Common myeloid progenitor, CD34-positive (primary cell): ENCODE data around the gene ZMYND8.

Experiments
- CTCF ChIA-PET: fragments of 350-600 bp; sonication (Branson Sonifier 250); formaldehyde crosslinking; loops from one replicate; lab custom pipeline; 2021; ENCODE audit warnings: antibody characterized with exemption; lab: Charles Lee
- POLR2A ChIA-PET: fragments of 350-600 bp; sonication (Branson Sonifier 250); formaldehyde crosslinking; loops from one replicate; lab custom pipeline; 2021; ENCODE audit warnings: antibody characterized with exemption; lab: Charles Lee
- DNase-seq, 3 donors: peaks; one replicate each; pipeline versions ENCODE4 v3.0.0 to v3.0.0-alpha.2; 2013
- H3K27ac ChIP-seq, 2 experiments: 1 replicate in 1 of 2; 2 replicates in 1 of 2; pipeline ENCODE4 v1.7.0; 2013; ENCODE audit warnings: inconsistent platforms in 2 of 2, low read length in 2 of 2, mild to moderate bottlenecking in 2 of 2, low read depth in 1 of 2, moderate library complexity in 1 of 2; ENCODE audit not compliant: severe bottlenecking in 2 of 2, insufficient read depth in 1 of 2, poor library complexity in 1 of 2
- H3K27me3 ChIP-seq, 5 experiments: replicated peaks in 2 of 5; 1 replicate in 3 of 5; 2 replicates in 2 of 5; pipeline versions ENCODE4 v1.6.1 to v1.7.0; 2013; ENCODE audit warnings: low read length in 4 of 5, mild to moderate bottlenecking in 2 of 5, moderate library complexity in 2 of 5, inconsistent platforms in 1 of 5; ENCODE audit not compliant: insufficient read depth in 5 of 5, control insufficient read depth in 4 of 5
- H3K36me3 ChIP-seq, 4 experiments: 1 replicate in 2 of 4; 2 replicates in 2 of 4; pipeline versions ENCODE4 v1.6.1 to v1.7.0; 2013; ENCODE audit warnings: low read length in 3 of 4, control low read depth in 1 of 4, mild to moderate bottlenecking in 1 of 4; ENCODE audit not compliant: control insufficient read depth in 4 of 4, insufficient read depth in 4 of 4
- H3K4me1 ChIP-seq, 4 experiments: 1 replicate in 3 of 4; 2 replicates in 1 of 4; pipeline versions ENCODE4 v1.6.1 to v1.7.1; 2013; ENCODE audit warnings: low read length in 3 of 4, mild to moderate bottlenecking in 3 of 4, control low read depth in 1 of 4, inconsistent platforms in 1 of 4, moderate library complexity in 1 of 4; ENCODE audit not compliant: control insufficient read depth in 4 of 4, insufficient read depth in 4 of 4; ENCODE audit errors: control extremely low read depth in 1 of 4
- H3K4me3 ChIP-seq, 7 experiments: 1 replicate in 4 of 7; 2 replicates in 3 of 7; pipeline versions ENCODE4 v1.5.1 to v1.7.0; 2013; ENCODE audit warnings: mild to moderate bottlenecking in 7 of 7, low read length in 6 of 7, moderate library complexity in 6 of 7, inconsistent platforms in 2 of 7, low read depth in 2 of 7, control low read depth in 1 of 7; ENCODE audit not compliant: insufficient read depth in 4 of 7, control insufficient read depth in 1 of 7; ENCODE audit errors: extremely low read depth in 1 of 7
- H3K9me3 ChIP-seq, 5 experiments: 1 replicate in 4 of 5; 2 replicates in 1 of 5; pipeline versions ENCODE4 v1.6.1 to v1.7.1; 2013; ENCODE audit warnings: low read length in 4 of 5, mild to moderate bottlenecking in 2 of 5, inconsistent platforms in 1 of 5, low read depth in 1 of 5, moderate library complexity in 1 of 5; ENCODE audit not compliant: control insufficient read depth in 4 of 5, insufficient read depth in 2 of 5; ENCODE audit errors: control extremely low read depth in 1 of 5
- WGBS: methylation state at CpG from one replicate; pipeline ENCODE4 v1.1.5; 2013; ENCODE audit not compliant: insufficient coverage; 5-methylcytosine and 5-hydroxymethylcytosine counted together

The ZMYND8 gene

DNA sequence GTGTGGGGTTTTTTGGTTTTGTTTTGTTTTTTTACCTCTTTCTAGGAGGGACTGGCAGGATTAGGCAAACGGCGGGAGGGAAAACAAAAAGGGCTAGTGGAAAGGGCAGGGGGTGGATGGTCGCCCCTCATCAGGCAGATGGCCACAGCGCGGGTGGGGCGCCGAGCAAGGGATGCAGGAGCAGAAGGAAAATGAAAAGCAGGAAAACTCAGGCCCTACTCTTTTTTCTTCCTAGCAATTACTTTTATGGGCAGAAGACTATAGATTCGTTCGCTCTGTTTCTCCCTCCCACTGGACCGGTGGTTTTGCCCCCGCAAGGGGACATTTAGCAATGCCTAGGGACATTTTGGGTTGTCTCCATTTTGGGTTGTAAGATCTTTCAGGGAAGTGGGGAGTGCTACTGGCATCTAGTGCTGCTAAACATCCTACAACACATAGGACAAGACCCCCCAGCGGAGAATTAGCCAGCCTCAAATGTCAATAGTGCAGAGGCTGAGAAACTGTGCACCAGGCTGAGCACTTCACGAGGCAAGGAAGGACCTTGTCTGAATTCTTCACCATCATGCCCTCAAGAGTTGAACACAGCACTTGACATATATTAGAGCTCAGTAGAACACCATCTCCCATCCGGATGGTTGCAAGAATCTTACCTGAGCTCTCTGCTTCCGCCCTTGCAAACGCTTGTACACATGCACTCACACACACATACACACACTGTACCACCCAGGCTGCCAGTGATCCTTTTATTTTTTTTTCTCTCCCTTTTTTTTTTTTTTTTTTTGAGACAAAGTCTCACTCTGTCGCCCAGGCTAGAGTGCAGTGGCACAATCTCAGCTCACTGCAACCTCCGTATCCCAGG is 4.8 kb upstream of the ZMYND8 start:
- H3K4me1 ChIP-seq: peaks cover 24 to 81% (median 75%) of the 10 kb centered on the region in 4 experiments
- H3K27me3 ChIP-seq: no peaks in the 10 kb centered on the region
- peak overlapping the region in 5 of 7 experiments; percentile 19 to 65 (median 48) for H3K4me3 ChIP-seq
- WGBS: 33% methylated on average over 4 of the region's 18 CpGs
- ChIA-PET POLR2A (interaction anchor here (1.1 to 1.3 kb wide), 4 partner anchors 9 to 41 kb away, joined by 3 to 6 read pairs (median 4); no protein-coding TSS in a partner anchor), CTCF (interaction anchor here (0.6 to 8.1 kb wide), 14 partner anchors 8 to 88 kb away, joined by 3 to 76 read pairs (median 4); no protein-coding TSS in a partner anchor)
- DNase-seq: peak in 2 of 3 donors; percentile 55 to 72
- peak overlapping the region; percentile 92 to 97 for H3K27ac ChIP-seq
- H3K9me3 ChIP-seq: no peaks in the 10 kb centered on the region
- no peaks in the 10 kb centered on the region for H3K36me3 ChIP-seq

DNA sequence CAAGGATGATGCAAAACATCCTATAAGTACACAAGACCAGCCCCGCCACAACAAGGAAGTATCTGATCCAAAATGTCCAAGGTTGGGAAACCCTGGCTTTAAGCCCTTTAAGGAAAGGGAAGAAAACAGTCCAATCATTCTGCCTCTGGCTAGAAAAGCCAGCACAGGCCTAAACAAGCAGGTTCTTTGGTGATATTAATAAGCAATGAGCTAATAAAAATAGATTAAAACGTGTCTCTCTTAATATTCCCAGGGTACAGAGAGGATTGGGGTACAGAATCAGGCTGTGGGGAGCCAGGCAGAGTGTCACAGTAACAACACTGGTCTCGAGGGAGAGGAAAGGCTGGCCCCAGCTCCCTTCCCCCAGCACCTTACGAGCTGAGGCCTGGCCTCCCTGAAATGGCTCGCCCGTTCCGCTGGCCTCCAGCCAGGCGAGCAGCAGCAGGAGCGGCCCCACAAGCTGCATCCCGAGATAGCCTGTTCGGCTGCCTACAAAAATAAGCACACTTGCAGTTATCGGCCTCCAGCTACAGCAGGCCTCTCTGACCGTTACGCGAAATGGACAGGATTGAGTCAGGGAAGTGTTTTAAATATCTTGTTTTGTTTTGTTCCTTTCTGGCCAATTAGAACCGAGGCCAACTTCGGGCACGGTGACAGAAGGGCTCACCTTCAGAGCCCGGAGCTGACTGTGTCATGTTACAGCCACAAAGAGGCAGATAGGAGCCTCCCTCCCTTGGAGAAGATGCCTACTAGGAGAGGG is 4.0 kb upstream of the ZMYND8 start:
- H3K27ac ChIP-seq: peak overlapping the region; percentile 92 to 97
- POLR2A ChIA-PET: interaction anchor here (1.1 to 1.7 kb wide), 4 partner anchors 8 to 40 kb away, joined by 3 to 6 read pairs (median 4); no protein-coding TSS in a partner anchor

DNA sequence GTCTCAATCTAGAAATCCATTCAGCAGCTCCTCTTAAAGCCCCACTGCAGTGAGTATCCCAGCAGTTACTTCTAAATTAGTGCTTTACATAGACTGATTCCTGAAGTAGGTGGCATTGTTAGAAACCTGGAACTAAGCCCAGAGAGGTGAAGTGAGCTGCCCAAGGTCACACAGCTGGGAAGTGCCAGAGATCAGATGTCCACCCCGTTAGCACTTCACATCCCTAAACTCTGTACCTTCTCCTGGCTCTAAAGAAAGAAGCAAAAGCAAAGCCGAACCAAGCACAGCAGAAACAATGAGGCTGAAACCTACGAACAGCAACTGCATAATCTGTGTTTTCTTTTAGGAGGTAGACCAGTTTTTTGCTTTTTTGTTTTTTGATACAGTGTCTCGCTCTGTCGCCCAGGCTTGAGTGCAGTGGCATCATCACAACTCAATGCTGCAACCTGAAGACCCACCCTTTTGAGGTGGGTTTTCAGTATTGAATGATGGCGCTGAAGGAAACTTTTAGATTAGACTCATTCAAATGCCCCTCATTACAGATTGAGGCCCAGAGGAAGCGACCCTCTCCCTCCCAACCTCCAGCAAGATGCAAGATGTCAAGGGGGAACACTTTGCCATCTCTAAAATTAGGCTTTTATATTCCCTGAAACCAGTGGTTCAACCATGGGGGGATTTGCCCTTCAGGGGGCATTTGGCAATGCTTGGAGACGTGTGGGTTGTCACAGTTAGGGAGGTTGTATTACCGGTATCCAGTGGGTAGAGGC is 3.2 kb upstream of the ZMYND8 start:
- no peak for DNase-seq
- 74% methylated on average over 7 of the region's 9 CpGs for WGBS
- no peaks in the 10 kb centered on the region for H3K27me3 ChIP-seq
- peak overlapping the region; percentile 92 to 97 for H3K27ac ChIP-seq
- ChIA-PET POLR2A (interaction anchor here (1.0 to 1.9 kb wide), 6 partner anchors 8 to 55 kb away, joined by 3 to 6 read pairs (median 4); no protein-coding TSS in a partner anchor), CTCF (interaction anchor here (0.8 to 8.1 kb wide), 9 partner anchors 10 to 86 kb away, joined by 3 to 76 read pairs (median 5); no protein-coding TSS in a partner anchor)
- H3K4me3 ChIP-seq: peak overlapping the region in 4 of 7 experiments; percentile 1 to 34 (median 9)
- no peaks in the 10 kb centered on the region for H3K9me3 ChIP-seq
- H3K4me1 ChIP-seq: peaks cover 31 to 89% (median 82%) of the 10 kb centered on the region in 4 experiments
- no peaks in the 10 kb centered on the region for H3K36me3 ChIP-seq

More for the DNA sequence above, 4.0 kb upstream of the ZMYND8 start:
- 0% methylated on average over 12 of the region's 19 CpGs for WGBS
- CTCF ChIA-PET: interaction anchor here (0.8 to 8.1 kb wide), 9 partner anchors 7 to 87 kb away, joined by 3 to 76 read pairs (median 5); no protein-coding TSS in a partner anchor
- H3K36me3 ChIP-seq: no peaks in the 10 kb centered on the region
- peak; percentile 96 to 100 (median 98) for DNase-seq
- peak overlapping the region in 5 of 7 experiments; percentile 19 to 65 (median 48) for H3K4me3 ChIP-seq
- H3K4me1 ChIP-seq: peaks cover 25 to 89% (median 82%) of the 10 kb centered on the region in 4 experiments
- no peaks in the 10 kb centered on the region for H3K9me3 ChIP-seq
- no peaks in the 10 kb centered on the region for H3K27me3 ChIP-seq

DNA sequence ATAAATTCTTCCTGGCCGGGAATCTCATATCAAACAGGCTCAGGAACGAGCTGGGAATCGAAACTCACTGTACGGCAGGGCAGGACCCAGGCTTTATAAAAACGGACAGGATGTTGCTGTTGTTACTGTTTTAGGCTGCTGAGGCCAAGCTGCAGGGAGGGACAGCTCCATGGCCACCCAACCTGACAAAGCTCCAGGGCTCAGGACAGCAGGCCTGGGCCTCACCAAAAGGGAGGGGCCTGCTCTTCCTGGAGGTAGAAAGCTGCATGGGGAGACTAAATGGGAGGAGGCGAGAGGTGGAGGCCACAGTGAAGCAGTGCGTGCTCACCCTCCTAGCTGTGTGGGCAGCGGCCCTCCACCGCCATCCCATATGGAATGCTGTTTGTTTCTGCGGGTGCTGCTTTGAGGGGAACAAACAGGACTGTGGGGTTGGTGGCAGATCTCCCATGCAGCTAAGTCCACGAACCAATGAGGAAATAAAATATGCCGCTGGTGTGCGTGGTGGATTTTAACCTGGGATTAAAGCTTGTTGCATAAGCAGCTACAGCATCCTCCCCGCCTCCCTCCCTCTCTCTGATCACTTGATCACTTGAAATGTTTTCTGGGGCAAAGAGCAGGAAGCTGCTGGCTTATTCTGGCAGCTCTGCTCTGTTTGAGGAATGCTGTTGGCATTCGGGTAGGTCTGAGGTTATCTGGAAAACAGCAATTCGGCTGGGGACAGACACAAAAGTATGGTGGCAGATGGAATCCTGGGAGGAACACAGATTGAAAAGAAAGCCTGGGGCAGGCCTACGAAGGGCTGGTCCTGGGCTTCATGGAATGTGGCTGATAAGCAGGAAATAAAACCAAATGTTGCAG is 2.4 kb upstream of the ZMYND8 start:
- Histone ChIP-seq H3K9me3 (no peaks in the 10 kb centered on the region), H3K4me1 (peaks cover 39 to 94% (median 91%) of the 10 kb centered on the region in 4 experiments), H3K27me3 (no peaks in the 10 kb centered on the region), H3K4me3 (peak overlapping the region in 3 of 7 experiments; percentile 28 to 56 (median 34)), H3K27ac (peak overlapping the region; percentile 92 to 97), H3K36me3 (no peaks in the 10 kb centered on the region)
- peak in 2 of 3 donors; percentile 60 to 65 for DNase-seq
- POLR2A ChIA-PET: interaction anchor here (0.6 to 1.9 kb wide), 4 partner anchors 10 to 55 kb away, joined by 3 to 6 read pairs (median 3); no protein-coding TSS in a partner anchor
- CTCF ChIA-PET: interaction anchor here (1.0 to 8.1 kb wide), 7 partner anchors 10 to 86 kb away, joined by 3 to 76 read pairs (median 8); no protein-coding TSS in a partner anchor
- WGBS: 22% methylated on average over 9 of the region's 17 CpGs

DNA sequence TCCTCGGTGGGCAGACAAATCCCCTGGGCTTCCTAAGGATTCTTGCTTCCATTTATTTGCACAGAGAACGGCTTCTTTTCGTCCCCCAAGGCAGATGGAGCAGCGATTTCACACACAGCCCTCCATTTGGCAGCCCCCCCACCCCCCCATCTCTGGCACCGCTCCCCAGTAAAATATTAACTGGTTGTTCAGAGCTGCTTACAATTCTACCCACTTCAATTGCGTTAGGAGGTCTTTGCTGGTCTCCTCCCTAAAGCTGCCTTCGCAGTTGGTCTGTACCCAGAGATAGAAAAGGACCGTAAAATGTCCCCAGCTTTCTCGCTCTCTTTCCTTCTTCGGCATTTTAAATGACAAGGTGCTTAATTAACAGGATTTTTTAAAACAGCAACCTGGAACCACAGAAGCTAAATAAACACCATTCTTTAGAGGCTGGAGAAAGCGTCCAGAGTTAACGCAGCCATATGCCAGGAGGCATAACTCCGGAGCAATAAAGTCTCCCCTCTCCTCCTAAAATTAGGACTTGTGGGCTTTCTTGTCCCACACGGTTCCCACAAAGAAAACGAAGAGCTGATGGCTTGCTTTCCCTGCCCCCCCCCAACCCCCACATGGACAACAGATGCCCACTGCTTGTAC is 1.7 kb upstream of the ZMYND8 start:
- Histone ChIP-seq H3K4me3 (peak overlapping the region in 4 of 7 experiments; percentile 11 to 75 (median 57)), H3K4me1 (peaks cover 47 to 100% (median 96%) of the 10 kb centered on the region in 4 experiments), H3K27me3 (no peaks in the 10 kb centered on the region), H3K27ac (peak overlapping the region; percentile 92 to 97), H3K36me3 (peaks cover 0 to under 1% (median 0%) of the 10 kb centered on the region in 4 experiments), H3K9me3 (no peaks in the 10 kb centered on the region)
- 63% methylated on average over 10 of the region's 15 CpGs for WGBS
- no peak for DNase-seq
- ChIA-PET POLR2A (interaction anchor here (0.6 to 1.9 kb wide), 2 partner anchors 10 to 16 kb away, joined by 3 to 6 read pairs; no protein-coding TSS in a partner anchor), CTCF (interaction anchor here (1.0 to 8.1 kb wide), 7 partner anchors 9 to 85 kb away, joined by 3 to 76 read pairs (median 8); no protein-coding TSS in a partner anchor)
